ENCODE measurements around the gene MLNR.

DNA sequence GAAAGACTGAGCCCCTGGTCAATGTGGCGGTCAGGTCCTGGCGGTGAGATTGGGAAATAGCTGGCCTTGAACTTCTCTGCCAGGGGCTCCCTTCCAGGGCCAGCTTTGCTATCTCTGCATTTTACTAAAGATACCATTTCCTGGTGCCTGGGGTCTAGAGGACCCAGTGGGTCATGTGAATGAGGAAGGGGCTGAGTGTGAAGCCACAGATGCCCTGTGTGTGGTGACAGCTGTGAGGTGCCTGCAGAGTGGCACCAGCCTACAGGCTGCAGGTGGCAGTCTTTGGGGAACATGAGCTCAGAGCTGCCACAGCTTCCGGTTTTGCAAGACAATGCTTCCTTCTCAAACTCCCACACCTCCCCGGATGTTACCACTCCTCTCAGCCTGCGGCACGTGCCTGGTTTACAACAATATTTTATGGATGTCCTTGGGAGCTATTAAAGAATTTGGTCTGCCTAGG lies 5.2 kb upstream of the MLNR start:
- TF ChIP-seq, protein P1, sequence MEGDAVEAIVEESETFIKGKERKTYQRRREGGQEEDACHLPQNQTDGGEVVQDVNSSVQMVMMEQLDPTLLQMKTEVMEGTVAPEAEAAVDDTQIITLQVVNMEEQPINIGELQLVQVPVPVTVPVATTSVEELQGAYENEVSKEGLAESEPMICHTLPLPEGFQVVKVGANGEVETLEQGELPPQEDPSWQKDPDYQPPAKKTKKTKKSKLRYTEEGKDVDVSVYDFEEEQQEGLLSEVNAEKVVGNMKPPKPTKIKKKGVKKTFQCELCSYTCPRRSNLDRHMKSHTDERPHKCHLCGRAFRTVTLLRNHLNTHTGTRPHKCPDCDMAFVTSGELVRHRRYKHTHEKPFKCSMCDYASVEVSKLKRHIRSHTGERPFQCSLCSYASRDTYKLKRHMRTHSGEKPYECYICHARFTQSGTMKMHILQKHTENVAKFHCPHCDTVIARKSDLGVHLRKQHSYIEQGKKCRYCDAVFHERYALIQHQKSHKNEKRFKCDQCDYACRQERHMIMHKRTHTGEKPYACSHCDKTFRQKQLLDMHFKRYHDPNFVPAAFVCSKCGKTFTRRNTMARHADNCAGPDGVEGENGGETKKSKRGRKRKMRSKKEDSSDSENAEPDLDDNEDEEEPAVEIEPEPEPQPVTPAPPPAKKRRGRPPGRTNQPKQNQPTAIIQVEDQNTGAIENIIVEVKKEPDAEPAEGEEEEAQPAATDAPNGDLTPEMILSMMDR (IDR thresholded peaks at IDR 0.05; ENCODE audit: insufficient read depth, low read length, poor library complexity, severe bottlenecking): peak; percentile 41
- TF ChIP-seq EZH2phosphoT487 (conservative IDR thresholded peaks at IDR 0.05; ENCODE audit: low read length): no peak

All from SU-DHL-6 (cell line).